Measurements from ENCODE around the gene VEGFB. TPM values are rescaled to one million over a fixed set of nuclear protein-coding genes. Genes with fewer than 3 reads are reported as not detected.

The VEGFB gene
- total RNA-seq, 1 experiment from 2014 or later, result 8.7 TPM

DNA sequence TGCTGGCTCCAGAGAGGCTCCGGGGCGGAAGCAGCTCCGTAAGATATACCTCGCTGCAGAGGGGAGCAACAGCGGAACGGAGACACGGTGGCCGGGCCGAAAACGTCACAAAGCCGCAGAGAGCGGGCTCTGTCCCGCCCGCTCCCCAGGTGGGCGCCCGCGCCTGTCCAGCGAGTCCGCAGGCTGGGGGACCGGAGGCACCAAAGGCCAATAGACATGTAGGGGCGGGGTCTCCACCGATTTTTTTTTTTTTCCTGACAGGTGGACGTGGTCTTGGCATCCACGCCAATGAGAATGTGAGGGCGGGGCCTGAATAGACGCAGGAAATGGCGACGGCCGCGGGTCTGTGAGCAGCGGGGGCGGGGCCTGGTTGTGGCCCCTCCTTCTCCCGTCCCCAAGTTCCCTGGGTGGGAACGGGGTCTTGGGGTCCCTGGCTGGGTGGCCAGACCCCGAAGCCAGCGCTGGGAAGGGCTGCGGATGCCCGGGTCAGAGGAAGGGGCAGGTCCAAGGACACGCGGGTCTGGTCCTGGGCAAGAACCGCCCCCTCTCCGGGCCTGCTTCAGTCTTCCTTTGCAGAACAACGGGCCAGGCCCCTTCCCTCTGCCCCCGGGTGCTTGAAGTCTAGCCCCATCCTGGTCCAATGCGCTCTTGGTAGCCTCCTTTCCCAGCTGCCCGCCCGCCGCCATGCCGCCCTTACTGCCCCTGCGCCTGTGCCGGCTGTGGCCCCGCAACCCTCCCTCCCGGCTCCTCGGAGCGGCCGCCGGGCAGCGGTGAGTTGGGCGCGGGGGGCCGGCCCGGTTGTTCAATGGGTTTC is 4.0 kb upstream of the VEGFB start, which contains the start of gene DNAJC4:
TSS of gene DNAJC4 (plus strand) at position 378 of the 814 bp plus-strand sequence. CDS start at position 685, 307 bp downstream.
- DNase-seq (ENCODE audit: extremely low read depth, low read depth), result peak; percentile 84

DNA sequence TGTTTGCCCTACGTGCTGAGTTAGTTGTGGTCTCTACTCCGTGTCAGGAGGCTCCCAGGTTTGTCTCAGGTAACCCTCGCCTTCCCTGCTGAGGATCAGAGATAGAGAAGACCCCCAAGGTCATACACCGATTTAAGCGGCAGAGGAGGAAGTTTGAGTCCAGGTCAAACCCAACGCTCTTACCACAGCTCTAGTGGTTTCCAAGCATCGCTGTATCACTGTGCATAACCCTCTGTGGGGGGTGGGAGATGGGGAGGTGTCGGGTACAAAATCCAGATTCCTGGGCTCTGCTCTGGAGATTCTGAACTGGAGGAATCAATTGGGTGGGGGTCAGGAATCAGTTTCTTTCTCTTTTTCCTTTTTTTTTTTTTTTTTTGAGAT is 3.4 kb upstream of the VEGFB start:
- DNase-seq (ENCODE audit: extremely low read depth, low read depth), result no peak

DNA sequence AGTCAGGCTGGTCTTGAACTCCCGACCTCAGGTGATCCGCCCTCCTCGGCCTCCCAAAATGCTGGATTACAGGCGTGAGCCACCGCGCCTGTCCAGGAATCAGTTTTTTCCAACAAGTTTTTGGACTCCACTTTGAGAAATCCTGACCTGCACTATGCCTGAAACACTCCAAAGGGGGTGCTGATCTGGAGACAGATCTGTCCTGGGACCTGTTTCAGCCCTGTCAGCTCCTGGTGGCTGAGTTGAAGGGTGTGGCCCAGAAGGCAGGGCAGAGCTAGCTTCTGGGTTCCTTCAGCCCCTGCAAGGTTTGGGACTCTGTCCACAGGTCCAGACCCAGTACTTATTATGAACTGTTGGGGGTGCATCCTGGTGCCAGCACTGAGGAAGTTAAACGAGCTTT is 2.8 kb upstream of the VEGFB start:
- no peak for DNase-seq (ENCODE audit: extremely low read depth, low read depth)

DNA sequence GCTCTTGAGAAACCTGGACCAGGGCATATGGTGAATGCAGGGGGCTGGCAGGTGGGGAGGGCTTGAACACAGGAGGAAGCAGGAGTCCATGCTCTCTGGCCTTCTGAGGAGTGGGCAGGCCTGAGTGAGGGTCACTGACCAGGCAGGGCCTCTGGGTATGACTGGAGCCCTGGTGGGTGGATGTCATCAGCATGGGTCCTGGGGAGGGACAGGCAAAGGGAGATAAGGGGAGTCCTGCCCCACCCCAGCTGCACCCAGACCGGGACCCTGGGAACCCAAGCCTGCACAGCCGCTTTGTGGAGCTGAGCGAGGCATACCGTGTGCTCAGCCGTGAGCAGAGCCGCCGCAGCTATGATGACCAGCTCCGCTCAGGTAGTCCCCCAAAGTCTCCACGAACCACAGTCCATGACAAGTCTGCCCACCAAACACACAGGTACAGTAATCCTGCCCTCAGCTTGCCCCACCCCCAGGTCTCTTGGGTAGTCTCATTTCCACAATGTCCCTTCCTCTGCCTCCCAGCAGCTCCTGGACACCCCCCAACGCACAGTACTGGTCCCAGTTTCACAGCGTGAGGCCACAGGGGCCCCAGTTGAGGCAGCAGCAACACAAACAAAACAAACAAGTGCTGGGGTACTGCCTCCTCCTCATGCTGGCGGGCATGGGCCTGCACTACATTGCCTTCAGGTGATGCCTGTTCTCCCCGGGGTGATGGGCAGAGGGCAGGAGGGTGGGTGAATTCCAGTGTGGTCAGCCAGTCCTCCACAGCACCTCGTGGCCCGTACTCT is 2.0 kb upstream of the VEGFB start:
- no peak for DNase-seq (ENCODE audit: extremely low read depth, low read depth)

DNA sequence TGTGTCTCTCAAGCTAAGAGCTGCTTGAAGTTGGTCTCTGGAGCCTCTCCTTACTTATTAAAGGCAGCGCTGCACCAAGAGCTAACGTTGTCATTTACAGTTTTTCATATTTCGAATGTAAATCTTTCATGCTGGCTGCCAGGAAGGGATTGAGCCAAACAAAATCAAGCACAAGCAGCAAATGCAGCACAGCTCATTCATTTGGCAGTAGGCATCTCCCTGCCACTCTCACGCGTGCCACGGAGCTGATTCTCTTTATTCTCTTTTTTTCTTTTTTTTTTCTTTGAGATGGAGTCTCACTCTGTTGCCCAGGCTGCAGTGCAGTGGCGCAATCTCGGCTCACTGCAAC is 1.4 kb upstream of the VEGFB start:
- DNase-seq (ENCODE audit: extremely low read depth, low read depth), result no peak

DNA sequence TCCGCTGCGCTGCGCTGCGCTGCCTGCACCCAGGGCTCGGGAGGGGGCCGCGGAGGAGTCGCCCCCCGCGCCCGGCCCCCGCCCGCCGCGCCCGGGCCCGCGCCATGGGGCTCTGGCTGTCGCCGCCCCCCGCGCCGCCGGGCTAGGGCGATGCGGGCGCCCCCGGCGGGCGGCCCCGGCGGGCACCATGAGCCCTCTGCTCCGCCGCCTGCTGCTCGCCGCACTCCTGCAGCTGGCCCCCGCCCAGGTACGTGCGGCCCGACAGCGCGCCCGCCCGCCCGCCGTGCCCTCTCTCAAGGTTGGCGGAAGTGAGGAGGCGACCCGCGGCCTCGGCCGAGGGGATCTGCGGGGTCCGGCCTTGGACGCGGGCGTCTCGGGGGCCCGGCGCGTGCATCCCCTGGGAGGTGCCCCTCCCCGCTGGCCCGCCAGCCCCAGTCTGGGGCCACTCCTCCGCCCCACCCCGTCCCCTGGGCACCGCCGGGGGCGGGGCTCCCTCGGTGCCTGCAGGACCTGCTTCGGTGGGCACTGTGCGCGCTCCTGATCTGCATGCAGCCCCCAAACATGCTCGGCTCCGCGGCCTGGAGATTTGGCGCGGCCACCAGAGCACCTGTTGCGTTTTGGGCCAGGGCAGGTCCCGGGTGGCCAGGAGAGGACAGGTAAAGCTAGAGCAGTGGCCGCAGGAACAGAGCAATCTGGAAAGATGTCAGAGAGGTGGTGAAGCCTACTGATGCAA is 429 bp downstream of the VEGFB start:
- DNase-seq (ENCODE audit: extremely low read depth, low read depth), result no peak

DNA sequence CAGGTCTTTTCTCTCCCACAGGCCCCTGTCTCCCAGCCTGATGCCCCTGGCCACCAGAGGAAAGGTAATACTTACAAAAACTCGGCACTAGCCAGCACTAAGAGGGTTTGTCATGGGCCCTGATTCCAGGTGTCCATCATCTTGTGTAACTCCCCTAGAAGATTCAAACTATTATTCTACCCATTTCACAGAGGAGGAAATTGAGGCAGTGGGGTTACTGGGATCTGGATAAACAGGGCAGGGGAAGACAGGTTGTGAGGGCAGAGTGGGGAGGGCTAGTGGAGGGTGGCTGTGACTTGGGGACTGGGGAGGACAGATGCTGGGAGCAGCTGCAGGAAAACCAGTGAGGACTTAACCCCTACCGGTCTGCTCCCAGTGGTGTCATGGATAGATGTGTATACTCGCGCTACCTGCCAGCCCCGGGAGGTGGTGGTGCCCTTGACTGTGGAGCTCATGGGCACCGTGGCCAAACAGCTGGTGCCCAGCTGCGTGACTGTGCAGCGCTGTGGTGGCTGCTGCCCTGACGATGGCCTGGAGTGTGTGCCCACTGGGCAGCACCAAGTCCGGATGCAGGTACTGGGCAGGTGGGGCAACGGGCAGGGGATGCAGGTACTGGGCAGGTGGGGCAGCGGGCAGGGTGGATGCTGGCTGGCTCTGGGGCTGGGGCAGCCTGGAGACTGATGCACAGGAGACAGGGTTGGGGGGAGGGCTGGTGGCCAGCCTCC is 1.2 kb downstream of the VEGFB start:
- DNase-seq (ENCODE audit: extremely low read depth, low read depth), result no peak

DNA sequence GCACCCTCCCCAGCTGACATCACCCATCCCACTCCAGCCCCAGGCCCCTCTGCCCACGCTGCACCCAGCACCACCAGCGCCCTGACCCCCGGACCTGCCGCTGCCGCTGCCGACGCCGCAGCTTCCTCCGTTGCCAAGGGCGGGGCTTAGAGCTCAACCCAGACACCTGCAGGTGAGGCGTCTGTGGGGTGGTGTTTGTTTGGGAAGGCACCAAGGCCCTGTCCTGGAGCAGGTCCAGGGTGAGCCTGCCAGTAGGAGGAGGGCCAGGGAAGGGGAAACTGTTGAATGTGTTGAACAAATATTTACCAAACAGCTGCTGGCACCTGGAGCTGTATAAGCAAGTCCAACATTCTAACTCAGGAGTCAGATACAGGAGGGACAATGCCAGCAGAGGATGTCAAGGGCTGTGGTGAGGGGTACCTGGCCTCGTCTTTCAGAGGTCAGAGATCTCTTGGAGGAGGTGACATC is 3.1 kb downstream of the VEGFB start:
- DNase-seq (ENCODE audit: extremely low read depth, low read depth), result no peak

DNA sequence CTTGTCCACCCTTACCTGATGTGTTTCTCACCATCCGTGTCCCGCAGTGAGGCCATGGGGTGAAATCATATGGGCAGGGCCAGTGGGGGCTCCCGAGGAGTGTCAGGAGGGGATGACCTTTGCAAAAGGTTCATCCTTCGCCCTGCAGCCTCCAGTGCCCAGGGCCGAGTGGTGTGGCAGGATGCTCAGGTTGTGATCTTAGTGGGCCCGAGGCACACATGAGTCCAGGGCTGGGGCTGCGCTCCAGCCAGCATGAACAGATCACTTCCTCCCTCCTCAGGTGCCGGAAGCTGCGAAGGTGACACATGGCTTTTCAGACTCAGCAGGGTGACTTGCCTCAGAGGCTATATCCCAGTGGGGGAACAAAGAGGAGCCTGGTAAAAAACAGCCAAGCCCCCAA is 3.7 kb downstream of the VEGFB start:
- no peak for DNase-seq (ENCODE audit: extremely low read depth, low read depth)

DNA sequence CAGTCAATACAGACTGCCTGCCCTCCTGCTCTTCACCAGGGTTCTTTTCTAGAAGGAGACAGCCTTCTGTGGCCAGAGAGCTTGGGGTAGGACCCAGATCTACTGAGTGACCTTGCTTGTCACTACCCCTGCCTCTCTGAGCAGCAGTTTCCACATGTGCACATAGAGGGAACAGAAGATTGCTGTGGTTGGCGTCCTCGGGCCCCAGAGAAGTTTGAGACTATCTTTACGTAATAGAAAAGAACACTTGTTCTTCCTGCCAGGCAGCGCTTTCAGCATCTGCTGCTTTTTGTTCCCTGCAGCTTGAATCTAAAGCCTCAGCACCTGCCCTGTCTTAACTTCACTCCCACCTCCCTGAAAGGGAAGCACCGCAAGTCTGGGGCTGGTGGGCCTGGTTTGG is 4.6 kb downstream of the VEGFB start:
- DNase-seq (ENCODE audit: extremely low read depth, low read depth), result no peak

DNA sequence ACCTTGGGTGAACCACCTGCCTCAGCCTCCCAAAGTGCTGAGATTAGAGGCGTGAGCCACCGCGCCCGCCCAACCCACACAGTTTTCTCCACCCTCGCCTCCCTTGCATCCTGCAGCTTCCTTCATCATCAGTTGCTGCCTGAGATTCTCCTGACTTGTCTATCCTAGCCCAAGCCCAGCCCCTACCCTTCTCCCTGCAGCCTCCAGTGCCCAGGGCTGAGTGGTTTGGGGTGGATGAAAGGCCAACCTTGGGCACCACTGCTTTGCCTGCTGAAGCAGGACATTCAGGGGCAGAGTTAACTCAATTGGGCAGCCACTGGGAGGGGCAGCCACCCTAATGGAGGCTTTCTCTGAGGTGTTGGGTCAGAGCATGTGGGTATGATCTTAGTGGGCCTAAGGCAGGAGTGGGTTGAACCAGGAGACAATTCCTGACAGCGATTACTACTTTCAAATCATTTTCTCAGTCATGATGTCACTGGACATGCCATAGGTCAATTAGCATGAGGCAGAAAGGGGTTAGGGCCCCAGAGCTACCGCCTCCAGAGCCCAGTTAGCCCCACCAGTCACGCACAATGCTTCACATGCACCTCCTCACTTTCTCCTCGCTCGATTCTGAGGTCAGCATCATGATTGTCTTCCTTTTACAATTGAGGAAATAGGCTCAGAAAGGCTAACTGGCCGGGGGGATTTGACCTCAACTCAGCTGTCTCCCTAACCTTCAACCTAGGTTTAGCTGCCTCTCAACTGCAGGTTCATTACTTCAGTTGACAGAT is 5.5 kb downstream of the VEGFB start:
- DNase-seq (ENCODE audit: extremely low read depth, low read depth), result no peak

DNA sequence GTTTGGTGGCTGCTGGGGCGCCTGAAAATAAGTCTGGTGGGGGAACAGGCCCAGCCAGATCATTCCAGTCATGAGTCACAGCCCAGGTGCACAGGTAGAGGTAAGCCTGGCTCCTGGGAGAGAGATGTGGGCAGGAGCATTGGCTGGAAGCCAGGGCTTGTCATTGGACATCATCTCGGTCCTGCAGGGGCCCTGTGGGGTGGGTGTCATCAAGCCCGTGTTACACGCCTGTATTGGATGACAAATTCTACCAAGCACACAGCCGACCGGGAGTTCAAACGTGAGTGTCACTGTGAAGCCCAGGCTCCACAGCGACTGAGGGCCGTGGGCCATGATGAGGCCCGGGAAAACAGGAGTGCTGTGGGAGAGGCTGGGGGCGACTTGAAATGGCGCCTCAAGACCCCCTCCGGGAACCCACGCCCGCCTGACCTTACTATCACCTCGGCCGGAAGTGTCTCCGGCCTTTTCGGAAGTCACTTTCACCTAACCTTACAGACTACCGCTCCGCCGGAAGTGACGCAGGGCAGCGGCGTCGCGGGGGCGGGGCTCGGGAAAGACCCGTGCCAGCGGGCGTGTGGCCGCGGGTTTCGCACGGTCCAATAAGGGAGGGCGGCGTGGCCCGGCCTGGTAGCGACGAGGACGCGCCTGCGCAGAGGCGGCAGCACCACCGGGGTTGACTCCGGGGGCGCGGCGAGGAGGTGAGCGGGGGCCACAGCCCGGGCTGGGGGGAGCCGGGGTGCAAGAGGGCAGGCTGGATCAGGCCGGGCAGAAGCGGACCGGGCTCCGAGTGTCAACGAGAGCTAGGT is 6.3 kb downstream of the VEGFB start, which contains the start of gene FKBP2:
TSS of gene FKBP2 (plus strand) at position 661 of the 806 bp plus-strand sequence. CDS start 1,293 bp downstream, outside the sequence.
- peak; percentile 92 for DNase-seq (ENCODE audit: extremely low read depth, low read depth)

DNA sequence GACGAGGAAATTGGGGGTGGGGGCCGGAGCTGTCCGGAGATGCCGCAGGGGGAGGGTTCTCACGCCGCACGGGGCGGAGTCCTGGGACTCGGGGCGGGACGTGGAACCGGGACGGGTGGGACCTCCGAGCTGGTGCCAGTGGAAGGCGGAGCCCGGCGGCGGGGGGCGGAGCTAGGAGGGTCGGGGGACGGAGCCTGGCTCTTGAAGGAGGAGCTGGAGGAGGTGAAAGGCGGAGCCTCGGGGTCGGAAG is 6.8 kb downstream of the VEGFB start:
- peak; percentile 97 for DNase-seq (ENCODE audit: extremely low read depth, low read depth)

DNA sequence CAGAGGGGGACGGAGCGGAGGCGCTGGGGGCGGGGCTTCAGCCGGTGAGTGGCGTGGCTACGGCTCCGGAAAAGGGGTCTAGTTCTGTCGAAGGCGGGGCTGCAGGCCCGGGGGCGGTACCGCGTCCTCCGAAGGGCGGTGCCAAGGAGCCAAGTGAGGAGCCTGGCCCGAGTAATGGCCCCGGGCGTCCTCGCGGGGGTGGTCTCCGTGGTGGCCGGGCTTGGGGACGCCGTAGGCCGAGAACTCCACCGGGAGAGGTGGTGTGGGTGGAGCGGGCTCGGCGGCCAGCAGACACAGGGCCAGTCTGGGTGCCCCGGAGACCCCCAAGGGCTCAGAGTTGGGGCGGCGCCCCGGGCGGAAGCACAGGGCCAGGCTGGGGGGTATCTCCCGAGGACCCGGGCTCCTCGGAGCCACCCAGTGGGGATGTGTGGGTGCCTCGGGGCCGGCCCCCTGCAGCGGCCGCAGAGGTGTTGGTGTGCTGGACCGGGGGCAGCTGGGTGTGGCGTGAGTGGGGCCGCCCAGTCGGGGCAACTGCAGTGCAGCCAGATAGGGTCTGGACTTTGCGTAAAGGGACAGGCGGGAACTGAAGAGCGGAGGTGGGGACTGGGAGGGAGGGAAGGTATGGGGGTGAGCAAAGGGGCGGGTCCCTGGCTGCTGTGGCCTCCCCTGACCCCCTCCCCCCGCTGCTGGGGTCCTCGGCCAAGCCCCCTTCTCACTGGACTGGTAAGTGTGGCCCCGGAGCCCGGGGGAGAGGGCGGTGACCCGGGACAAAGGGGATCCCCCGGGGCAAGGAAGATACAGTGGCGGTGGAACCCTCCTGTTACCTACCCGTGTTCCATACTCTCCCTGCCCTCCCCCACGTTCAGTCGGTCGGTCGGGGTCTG is 7.3 kb downstream of the VEGFB start:
- no peak for DNase-seq (ENCODE audit: extremely low read depth, low read depth)

DNA sequence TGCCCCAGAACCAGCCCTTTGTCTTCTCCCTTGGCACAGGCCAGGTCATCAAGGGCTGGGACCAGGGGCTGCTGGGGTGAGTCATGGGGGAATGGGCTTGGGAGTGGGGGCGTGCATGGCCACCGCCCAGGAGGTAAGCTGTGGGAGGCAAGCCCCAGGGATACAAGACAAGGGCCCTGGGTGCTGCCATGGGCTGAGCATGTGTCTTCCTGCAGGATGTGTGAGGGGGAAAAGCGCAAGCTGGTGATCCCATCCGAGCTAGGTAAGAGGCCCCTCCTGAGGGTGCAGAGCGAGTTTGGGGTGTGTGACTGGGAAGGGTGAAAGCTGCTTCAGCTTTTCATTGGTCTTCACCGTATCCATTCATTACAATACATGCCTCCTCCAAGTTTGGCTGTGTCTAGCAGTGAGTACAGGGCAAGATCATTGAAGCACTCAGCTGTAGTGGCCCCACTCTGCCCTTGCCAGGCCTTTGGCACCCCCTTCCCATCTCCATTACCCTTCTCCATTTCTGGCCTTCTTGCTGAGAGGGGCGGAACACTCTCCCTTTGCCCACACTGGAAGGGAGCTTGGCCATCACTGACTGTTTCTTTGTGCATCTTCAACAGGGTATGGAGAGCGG is 9.0 kb downstream of the VEGFB start:
- DNase-seq (ENCODE audit: extremely low read depth, low read depth), result no peak

DNA sequence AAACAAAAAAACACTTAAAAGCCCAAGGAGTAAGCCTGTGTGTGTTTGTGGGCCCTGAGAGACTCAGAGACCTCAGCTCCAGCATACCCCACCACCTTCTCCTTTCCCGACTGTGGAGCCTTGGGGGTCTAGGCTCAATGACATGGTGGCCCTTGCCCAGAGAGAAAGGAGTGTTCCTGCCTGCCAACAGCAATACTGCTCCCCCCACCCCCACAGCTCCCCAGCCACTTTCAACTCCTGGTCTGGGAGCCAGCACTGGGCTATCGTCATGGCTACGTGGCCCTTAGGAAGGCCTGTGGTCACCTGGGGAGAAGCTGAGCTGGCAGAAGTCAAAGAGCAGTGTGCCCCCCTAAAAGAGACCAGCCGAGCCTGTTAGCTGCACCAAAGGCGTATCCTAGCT is 9.7 kb downstream of the VEGFB start:
- no peak for DNase-seq (ENCODE audit: extremely low read depth, low read depth)

DNA sequence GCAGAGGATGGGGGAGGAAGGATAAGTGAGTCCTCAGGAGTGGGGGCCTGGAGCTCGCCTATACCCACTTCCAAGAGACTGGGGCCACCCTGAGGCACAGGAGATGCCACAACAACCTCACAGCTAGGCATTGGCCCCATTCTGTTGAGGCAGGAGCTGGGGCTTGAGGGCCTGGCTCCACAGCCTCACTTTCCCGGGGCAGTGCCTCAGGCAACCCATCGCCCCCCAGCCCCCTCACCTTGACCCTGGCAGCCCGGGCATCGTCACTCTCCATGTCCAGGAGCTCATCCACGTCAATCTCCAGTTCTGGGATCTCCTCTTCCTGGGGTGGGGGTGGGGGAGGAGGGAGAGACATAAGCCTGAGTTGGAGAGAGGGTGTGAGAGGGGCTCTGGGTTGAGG is 10.6 kb downstream of the VEGFB start:
- DNase-seq (ENCODE audit: extremely low read depth, low read depth), result no peak

DNA sequence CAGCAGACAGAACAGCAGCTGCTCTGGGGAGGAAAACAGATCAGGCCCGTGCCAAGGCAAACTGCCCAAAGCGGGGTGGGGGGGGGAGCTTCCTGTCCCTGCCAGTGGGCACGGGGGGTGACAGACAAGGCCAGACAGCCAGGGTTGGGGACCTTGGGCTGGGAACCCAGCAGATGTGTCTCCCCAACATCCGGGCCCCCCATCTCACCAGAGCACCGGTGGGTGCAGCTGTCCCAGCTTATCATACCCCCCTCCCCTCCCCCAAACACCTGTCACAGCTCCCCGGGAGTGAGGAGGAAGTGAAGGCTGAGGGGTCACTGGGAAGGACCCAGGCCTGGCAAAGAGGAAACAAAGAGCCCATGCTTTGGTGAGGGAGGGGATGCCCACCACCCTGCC is 11.0 kb downstream of the VEGFB start:
- DNase-seq (ENCODE audit: extremely low read depth, low read depth), result no peak
